Right forelimb (tissue), 1 donor: ENCODE results near the gene ABCD3.

Experiments used
- DNase-seq: peaks from one replicate; pipeline ENCODE4 v3.0.0-alpha.2; 2018

ABCD3 gene

DNA sequence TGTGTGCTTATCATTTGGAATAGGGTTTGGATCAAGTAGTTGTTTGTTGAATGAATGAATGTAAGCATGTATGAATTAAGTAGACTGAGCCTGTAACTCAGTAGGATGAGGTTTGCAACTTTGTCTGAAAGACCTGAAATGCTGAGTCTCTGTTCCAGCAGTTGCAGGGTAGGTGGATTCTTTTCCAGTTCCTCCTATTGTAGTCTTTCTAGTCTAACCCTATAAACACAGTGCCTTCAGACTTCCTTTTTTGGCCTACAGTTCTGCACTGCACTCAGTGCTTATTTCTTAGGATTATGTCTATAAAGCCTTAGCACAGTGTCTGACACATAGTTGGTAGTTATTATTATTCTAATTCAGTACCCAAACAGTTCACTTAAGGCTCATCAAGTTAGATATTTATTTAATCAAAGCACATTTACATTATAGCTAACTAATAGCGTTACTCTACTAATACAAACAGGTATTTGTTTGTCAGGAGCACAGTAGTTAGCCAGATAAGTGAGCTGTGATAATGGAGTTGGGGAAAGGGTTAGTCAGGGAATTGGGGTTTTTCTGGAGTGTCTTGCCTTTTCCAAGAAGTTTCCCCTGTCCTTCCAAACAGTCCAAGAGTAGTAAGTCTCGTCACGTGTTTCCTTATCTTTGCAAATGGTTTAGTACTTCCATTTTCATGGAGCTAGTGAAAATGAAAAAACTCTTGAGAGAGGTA, 45.0 kb downstream of the ABCD3 start:
- DNase-seq = no peak

DNA sequence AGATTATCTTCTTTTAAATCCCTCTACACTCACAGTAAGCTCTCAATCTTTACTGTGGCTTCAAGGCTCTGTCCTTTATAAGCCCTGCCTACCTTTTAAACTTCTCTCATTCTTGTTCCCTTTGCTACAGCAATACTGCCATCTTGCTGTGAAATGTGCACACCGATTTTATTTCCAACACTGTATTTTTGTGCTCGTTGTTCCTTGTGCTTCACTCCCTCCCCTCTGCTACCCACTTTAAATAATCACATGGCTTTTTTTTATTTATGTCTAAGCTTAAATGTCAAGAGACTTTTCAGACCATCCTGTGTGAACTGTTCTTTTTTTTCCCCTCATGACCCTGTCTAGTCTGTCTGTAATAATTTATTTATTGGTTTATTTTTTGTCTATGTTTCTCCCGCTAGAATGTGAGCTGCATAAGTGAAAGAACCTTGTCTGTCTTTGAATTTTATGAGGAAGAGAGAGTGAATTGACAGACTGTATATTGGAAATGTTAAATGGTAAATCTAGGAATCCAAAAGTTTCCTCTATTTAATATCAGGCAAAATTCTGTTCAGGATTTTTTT, 45.7 kb downstream of the ABCD3 start:
- DNase-seq = no peak

DNA sequence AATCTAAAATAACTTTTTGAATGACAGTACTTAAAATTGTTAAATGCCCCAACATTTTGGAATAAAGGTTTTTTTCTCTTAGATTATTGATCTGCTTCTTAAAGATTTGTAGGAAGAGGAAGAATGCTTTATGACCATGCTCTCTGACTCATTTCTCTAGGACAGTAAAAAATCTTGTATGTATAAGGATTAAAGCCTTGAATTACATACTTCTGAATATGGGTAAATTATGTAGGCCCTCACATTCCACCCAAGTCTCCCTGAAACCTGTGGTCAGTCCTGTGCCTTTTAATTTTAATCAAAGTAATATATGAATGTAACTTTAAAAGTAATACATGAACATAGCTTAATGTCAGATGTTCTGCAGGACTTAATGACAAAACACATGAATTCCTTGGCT, 50.5 kb downstream of the ABCD3 start:
- DNase-seq = no peak

DNA sequence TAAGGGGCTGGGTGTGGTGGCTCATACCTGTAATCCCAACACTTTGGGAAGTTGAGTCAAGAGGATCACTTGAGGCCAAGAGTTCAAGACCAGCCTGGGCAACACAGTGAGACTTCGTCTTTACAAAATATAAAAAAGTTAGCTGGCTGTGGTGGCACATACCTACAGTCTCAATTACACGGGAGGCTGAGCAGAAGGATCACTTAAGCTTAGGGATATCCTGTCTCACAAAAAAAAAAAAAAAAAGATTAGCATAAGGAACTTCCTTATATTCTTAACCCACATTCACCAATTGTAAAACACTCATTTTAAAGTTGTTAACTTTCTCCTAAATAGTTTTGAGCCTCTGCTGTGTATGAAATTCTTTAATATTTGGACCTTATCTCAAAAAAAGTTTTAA, 53.1 kb downstream of the ABCD3 start:
- no peak for DNase-seq

DNA sequence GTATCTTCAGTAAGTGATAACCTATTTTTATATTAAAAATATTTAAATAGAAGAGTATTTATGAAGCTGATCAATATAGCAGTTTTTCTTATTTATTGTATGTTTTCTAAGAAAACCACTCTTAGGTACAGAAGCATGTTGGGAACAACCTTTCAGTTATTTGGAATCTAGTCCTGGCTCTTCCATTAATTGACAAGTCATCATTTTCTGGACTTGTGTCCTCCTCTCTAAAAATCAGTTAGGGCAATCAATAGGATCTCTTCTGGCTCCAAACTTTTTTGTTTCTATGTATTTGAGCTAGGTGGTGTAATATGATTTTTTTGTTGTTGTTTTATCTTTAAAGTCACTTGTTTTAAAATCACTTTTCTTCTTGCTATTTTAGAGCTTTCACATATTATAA, 57.0 kb downstream of the ABCD3 start:
- no peak for DNase-seq

DNA sequence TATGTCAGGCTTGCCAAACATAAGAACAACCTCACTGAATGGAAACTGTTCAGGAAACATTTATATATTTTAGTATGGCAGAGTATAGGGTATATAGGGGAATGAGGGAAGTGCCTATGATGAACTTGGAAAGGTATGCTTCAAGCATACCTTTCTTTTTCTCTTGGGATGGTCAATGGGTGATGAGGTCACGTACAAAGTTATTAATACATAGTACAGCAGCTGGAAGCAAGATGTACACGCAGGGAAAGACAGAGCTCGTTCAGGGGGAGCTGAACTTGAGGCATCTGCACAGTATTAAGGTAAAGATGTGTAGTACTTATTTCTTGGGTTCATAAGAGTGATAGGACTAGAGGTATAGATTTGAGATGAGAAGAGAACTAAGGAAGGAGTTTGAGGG, 61.5 kb downstream of the ABCD3 start:
- no peak for DNase-seq

DNA sequence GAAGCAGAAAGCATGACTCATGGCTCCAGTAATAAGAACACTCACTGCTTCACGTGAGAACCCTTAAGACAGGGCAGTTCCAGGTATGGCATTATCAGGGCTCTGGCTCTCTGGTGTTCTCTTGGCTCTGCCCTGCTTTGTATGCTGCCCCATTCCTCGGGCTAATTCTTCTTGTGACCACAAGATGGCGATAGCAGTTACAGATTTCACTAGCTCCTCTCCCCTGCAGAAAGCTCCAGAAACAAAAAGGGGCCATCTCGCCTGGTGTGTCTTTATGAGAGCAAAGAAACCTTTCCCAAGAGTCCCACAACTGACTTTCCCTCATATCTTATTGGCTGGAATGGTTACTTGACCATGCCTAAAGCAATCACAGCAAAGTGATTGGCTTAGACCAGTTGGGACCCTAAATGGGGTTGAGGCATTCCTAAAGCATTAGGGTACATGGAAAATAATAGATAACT, 63.3 kb downstream of the ABCD3 start:
- DNase-seq = peak; percentile 47

DNA sequence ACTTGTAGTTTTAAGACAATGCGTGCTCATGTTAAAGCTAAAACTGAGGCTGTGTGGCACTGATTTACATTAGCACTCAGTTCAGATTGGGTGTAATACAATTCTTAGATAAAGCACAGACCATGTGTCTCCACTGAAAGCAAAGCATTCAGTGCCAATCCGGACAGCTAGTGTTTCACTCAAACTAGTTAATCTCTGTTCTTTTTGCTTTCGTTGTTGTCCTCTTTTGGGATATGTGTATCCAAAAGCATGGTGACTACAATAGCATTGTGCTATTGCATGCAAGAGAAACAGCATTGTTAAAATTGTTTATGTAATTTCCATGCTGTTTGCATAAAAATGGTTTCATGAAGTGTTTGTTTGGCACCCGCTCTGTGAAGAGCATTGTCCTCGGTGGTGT, 68.8 kb downstream of the ABCD3 start:
- DNase-seq = no peak

DNA sequence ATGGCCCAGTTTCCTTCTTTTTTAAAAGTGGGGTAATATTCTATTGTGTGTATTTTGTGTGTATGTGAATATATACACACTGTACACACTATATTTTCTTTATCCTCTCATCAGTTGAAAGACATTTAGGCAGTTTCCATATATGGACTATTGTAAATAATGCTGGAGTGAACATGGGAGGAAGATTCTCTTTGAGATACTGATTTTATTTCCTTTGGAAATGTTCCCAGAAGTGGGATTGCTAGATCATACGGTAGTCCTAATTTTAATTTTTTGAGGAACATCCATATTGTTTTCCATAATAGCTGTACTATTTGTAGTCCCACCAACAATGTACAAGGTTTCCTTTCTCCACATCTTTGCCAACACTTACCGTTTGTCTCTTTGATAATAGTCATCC, 72.4 kb downstream of the ABCD3 start:
- no peak for DNase-seq

DNA sequence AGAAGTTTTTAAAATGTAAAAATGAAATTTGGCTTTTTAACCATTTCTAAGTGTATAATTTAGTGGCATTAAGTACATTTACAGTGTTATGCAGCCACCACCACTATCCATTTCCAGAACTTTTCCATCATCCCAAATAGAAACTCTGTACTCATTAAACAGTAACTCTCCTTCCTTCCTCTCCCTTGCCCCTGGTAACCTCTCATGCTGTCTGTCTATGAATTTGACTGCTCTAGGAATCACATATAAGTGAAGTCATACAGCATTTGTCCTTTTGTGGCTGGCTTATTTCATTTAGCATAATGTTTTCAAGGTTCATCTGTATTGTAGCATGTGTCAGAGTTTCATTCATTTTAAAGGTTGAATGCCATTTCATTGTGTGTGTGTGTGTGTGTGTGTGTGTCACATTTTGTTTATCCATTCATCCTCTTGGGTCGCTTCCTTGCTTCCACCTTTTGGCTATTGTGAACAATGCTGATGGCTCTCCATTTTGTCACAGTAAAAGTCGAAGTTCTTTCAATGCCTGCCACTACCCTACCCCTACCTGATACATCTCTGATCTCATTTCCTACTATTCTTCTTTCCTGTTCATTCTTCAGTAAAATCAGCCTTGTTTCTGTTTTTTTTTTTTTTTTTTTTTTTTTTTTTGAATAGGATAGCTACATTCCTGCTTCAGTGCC, 78.0 kb downstream of the ABCD3 start:
- no peak for DNase-seq

DNA sequence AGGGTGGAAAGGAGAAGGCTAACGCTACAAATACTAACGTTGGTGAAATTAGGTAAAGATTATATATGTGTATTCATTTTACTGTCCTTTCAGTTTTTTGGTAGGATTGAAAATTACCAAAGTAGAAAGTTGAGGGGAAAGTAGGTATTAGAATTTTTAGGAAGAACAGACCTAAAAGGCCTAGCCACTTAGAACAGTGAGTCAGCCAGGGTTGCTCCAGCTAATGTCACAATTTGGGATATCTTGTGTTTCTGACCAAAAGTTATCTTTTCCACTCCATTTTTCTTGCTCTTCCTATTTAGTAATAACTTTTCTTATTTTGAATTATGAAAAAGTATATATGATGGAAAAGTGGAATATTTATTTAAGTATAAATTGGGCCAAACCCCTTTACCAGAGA, 83.2 kb downstream of the ABCD3 start:
- DNase-seq = no peak

DNA sequence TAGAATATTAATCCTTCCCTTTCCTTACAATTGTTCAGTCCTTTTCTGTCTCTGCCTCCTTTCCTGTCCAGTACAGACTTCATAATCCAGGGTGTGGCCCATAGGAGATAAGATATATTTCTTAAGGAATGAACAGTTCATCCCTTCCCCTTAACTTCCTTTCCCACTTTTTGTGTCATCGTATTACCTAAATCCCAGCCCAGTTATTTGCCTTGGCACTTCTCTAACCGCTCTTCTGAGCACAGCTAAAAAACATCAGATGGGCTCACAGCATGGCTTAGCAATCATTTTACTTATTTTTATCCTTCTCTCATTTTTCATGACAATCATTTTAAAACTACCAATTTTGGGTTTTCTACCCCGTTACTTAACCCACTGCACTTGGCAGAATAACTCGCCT, 83.7 kb downstream of the ABCD3 start:
- no peak for DNase-seq

DNA sequence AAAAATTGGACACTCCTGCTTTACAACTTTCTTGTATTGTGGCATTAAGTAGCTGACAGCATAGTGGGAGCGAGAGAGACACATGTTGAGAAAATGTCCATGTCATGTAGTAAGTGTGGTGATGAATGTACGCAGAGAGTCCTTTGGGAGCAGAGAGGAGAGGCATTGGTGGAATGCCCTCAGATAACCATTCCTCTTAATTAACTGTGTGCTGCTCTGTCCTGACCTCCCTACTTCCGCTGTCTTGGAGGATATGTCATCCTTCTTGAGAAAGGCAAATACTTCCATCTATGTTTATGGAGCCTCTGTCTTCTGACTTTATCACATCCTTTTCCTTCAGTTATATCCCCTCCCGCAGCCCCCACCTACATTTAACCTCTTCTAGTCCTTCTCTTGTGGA, 85.0 kb downstream of the ABCD3 start:
- DNase-seq = no peak

DNA sequence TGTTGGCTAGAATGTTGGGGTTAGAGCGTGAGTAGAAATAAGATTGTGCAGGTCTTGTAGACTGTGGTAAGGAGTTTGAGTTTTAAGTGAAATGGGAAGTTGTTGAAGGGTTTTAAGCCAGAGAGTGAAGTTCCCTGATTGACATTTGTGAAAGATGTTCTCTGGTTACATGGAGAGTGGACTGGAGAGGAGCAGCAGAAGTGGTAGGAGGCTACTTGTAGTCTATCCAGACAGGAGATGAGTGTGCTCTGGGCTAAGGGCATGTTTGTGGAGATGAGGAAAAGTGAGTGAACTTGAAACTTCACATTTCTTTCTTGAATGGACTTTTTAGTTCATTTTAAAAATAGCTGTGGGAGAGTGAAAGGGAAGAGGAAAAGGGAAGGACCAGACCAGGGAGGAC, 86.4 kb downstream of the ABCD3 start:
- no peak for DNase-seq

DNA sequence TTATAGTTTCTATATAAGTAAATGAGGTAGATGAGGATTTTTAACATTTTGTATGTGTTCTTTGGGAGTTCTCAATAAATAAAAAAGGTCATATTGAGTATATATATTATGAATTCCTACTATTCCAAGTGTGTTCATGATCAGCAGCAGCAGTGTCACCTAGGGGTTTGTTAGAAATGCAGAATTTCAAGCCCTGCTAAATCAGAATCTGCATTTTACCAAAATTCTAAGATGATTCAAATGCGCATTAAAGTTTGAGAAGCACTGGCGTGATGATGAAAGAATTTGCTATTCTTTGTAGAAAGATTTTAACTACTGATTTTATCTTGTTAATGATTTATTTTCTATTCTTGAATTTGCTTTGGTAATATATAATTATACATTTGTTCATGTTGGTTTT, 94.6 kb downstream of the ABCD3 start:
- DNase-seq = no peak

DNA sequence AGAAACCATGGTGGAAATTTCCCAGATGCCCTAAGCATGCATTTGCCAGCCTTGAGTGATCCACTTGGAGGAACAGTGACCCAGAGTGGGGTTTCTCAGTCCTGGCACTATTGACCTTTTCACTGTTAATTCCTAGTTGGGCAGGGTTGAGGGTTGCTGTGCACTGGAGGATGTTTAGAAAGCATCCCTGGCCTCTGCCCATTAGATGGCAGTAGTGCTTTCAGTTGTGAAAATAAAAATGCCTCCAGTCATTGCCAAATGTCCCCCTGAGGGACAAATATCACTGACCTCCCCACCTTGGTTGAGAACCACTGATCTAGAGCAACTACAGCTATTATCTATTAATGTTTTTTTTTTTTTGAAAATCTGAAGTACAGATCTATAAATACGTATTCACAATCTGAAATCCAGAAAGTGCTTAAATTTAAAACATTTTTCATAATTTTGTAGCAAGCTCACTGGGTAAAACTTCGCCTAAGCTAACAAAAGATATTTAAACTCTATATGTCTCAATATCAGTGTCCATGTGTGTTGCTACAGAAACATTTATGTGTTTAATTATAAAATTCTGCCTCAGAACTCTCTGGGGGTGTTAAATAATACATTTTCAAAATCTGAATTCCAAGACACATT, 96.0 kb downstream of the ABCD3 start:
- DNase-seq = no peak

DNA sequence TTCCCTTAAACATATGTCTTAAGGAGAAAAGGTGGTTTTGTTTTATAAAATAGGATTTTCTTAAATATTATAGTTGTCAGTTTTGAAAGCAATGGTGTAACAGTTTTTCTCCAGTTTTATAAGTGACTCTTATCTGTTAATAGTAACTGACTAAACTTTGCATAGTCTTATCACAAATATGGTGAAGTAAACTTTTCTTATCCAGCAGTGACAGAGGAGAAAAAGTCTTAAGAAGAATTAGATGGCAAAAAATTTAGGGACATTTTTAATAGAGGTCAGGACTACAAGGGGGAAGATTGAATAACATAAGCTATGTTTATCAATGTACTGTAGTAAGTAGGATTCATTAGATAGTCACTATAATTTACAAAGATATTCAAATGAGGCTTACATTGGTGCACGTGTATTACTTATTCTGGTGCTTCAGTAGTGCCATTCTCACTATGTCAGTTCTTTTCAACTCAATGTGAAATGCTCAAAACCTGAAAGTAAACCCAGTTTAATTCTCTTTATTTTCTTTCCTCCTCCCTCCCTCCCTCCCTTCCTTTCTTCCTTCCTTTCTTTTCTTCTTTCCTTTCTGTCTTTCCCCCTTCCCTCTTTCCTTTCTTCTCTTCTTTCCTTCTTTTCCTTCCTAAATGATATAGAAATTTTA, 97.2 kb downstream of the ABCD3 start:
- DNase-seq = no peak

DNA sequence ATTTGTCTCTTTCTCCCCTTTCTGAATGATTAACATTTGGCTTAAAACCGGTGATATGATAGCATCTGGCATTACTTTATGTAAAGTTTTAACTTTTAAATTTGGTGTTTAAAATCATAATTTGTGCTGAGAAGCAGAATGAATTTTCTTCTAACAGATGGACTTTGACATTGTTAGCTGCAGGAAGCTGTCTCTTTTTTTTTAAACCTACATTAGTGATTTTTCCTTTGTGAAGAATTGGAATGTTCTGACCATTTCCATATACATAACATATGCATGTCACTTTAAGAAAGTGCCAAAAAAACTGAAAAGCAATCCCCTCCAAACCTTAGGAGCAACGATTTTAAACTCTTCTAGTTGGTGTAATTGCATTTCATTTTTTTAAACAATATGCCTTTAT, 101.2 kb downstream of the ABCD3 start:
- DNase-seq = no peak

DNA sequence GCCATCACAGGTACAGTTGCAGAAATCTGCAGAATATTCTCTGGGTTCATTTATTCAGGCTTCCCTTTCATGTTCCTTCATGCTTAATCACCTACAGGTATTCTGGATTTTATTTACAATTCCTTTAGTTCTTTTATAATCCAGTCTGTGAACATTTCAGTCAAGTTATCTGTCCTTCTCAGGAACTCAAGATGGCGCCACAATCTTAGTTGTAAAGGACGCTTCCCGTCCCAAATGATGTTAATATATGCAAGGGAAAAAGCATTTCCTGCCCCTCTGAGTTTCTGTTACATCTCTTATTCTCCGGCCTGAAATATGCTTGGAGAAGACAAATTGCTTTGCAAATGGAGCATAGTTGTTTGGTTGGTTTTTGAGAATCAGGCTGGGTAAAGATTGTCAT, 104.1 kb downstream of the ABCD3 start:
- no peak for DNase-seq

DNA sequence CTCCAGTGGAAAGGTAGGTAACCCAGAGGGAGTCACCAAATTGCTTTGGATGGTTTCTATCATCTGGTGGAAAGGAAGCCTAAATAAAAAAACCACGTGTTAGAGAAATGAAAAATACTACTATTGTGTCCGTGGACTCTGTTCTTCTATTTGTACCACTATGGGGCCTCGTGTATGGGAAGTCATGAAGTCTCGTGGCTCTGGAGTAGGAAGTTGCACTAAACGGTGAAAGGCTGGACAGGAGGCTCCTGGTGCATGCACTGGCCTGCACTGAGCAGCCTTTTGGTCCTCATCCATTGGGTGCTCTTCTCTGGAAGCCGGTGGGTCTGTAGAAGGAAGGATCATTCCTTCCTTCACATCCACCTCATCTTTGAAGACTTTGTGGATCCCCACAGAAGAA, 106.3 kb downstream of the ABCD3 start:
- DNase-seq = no peak

DNA sequence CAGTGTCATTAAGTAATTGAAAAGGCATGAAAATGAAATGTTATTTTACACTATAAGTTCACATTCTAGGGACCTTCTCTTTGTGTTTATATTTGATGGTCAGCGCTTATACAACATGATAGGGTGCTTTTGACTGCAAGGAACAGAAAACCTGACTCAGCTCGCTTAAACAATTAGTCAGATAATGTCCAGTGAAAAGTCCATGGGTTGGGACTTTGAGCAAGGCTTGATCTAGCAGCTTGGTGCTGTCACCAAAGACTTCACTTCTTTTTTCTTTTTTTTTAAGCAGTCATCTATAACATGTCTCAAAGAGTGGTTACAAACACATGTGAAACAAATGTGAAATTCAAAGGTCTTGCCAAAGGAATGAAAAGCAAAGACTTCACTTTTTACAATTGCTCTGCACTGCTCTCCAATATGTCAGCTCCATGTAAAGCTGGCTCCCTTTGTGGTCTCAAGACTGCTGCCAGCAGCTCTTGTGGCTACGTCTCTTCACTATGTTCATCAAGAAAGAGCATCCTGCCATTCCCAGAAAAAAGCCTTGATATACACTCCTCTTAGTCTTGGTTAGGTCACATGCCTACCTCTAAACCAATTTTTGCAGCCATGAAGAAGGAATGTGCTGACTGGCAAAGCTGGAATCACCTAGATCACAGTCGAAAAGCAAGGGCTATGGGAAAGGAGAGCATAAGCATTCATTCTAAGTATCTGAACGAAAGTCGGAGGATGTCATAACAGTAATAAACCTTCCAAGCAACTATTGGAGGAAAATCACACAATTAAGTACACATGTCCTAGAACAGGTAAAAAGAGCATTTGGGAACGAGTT, 108.2 kb downstream of the ABCD3 start:
- DNase-seq = no peak

DNA sequence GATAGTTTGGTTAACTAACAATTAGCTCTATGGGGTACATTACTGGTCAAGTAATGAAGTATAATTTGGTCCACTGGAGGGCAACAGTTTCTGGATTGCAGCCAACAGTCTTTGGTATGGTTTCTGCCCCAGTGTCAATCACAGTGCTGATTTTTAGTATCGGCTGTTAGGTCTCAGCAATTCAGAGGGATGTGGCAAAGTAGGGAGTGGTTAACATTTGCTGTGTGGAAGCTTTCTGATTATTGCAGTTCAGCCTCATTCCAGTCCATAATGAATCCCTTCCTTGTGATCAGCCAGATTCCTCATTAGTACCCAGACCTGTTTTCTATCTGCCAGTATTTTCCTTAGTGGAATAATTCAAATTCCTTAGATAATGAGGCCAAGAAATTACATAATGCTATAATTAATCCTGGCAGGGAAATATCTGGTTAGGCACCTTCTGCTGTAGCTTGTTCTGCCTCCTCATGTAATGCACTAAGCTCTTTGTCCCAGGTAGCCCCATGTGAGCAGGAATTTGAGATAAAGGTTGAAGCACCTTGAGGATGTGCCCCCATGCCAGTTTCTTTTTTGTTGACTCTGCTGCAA, 109.3 kb downstream of the ABCD3 start:
- no peak for DNase-seq
